Measurements from ENCODE around the gene CHD1. TPM values are rescaled to one million over a fixed set of nuclear protein-coding genes. Genes with fewer than 3 reads are reported as not detected.

Gene CHD1
- total RNA-seq, 1 donor from 2014 or later, result 83.0 TPM

DNA sequence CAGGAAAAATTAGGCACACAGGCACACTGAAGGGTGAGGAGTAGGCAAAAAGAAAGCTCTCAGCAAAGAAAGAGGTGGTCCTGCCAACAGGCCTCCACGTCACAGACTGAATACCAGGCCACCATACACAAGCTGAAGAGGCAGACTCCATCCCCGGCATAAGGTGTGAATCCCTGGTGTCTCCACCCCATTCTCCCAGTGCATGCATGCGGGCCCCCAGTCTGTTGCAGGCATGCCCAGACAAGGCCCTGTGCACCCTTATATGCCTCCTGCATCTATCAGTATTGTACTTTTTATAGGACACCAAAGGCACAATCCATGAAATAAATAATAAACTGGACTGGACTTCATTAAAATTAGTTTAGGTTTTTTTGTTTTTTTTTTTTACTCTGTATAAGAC is 82.3 kb downstream of the CHD1 start:
- Mint-ChIP-seq H3K27ac (no peak overlapping the region), H3K4me3 (no peak overlapping the region)

GRCh38 chr5:98845878-98846277 is 82.9 kb downstream of the CHD1 start:
- no peak overlapping the region for H3K27ac Mint-ChIP-seq
- no peak for DNase-seq (ENCODE audit: low spot score)
- intact Hi-C loops (cut with micrococcal nuclease), result no loop called here

More for the DNA sequence above, 82.3 kb downstream of the CHD1 start:
- intact Hi-C loops (cut with micrococcal nuclease), result no loop called here
- Mint-ChIP-seq H3K9me3 (peaks cover 8% of the 10 kb centered on the region), H3K27me3 (ENCODE audit: insufficient read depth) (no peaks in the 10 kb centered on the region), H3K4me1 (ENCODE audit: low read depth) (no peaks in the 10 kb centered on the region), H3K36me3 (ENCODE audit: low read depth) (no peaks in the 10 kb centered on the region)
- DNase-seq (ENCODE audit: low spot score), result no peak

GRCh38 chr5:98844865-98845264 is 83.9 kb downstream of the CHD1 start:
- DNase-seq (ENCODE audit: low spot score), result no peak
- Mint-ChIP-seq H3K27me3 (ENCODE audit: insufficient read depth) (no peaks in the 10 kb centered on the region), H3K4me3 (no peak overlapping the region), H3K36me3 (ENCODE audit: low read depth) (no peaks in the 10 kb centered on the region), H3K9me3 (peaks cover 8% of the 10 kb centered on the region), H3K4me1 (ENCODE audit: low read depth) (no peaks in the 10 kb centered on the region), H3K27ac (no peak overlapping the region)
- intact Hi-C loops (cut with micrococcal nuclease), result no loop called here

More at GRCh38 chr5:98845878-98846277, 82.9 kb downstream of the CHD1 start:
- no peaks in the 10 kb centered on the region for H3K4me1 Mint-ChIP-seq (ENCODE audit: low read depth)
- H3K4me3 Mint-ChIP-seq, result no peak overlapping the region
- no peaks in the 10 kb centered on the region for H3K27me3 Mint-ChIP-seq (ENCODE audit: insufficient read depth)
- H3K36me3 Mint-ChIP-seq (ENCODE audit: low read depth), result no peaks in the 10 kb centered on the region
- peaks cover 8% of the 10 kb centered on the region for H3K9me3 Mint-ChIP-seq

DNA sequence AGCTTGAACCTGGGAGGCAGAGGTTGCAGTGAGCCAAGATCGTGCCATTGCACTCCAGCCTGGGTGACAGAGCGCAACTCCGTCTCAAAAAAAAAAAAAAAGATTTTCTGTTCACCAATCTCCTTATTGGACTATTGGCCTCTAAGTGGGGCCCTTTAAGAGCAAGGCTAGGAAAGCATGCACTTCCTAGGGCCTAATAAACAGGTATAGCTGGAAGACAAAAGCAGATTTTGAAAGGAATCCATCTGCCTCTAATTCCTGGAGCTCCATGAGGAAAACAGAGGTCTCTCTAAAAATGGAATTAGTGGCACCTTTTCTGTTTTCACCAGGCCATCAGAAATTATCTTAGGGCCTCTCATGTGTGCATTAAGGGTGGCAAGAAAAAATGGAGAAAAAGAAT is 85.3 kb downstream of the CHD1 start:
- Mint-ChIP-seq H3K36me3 (ENCODE audit: low read depth) (no peaks in the 10 kb centered on the region), H3K9me3 (peaks cover 8% of the 10 kb centered on the region), H3K27me3 (ENCODE audit: insufficient read depth) (no peaks in the 10 kb centered on the region), H3K4me1 (ENCODE audit: low read depth) (no peaks in the 10 kb centered on the region), H3K4me3 (no peak overlapping the region), H3K27ac (no peak overlapping the region)
- no peak for DNase-seq (ENCODE audit: low spot score)
- intact Hi-C loops (cut with micrococcal nuclease), result no loop called here

GRCh38 chr5:98840946-98841345 is 87.9 kb downstream of the CHD1 start:
- Mint-ChIP-seq H3K27me3 (ENCODE audit: insufficient read depth) (no peaks in the 10 kb centered on the region), H3K4me3 (no peak overlapping the region)

GRCh38 chr5:98839469-98840383 is 89.1 kb downstream of the CHD1 start:
- Mint-ChIP-seq H3K4me3 (no peak overlapping the region), H3K27me3 (ENCODE audit: insufficient read depth) (no peaks in the 10 kb centered on the region), H3K27ac (no peak overlapping the region), H3K36me3 (ENCODE audit: low read depth) (no peaks in the 10 kb centered on the region), H3K9me3 (peaks cover 8% of the 10 kb centered on the region), H3K4me1 (ENCODE audit: low read depth) (no peaks in the 10 kb centered on the region)
- DNase-seq (ENCODE audit: low spot score), result no peak
- intact Hi-C loops (cut with micrococcal nuclease), result no loop called here

More at GRCh38 chr5:98840946-98841345, 87.9 kb downstream of the CHD1 start:
- H3K27ac Mint-ChIP-seq, result no peak overlapping the region
- no peaks in the 10 kb centered on the region for H3K36me3 Mint-ChIP-seq (ENCODE audit: low read depth)
- no peak for DNase-seq (ENCODE audit: low spot score)
- intact Hi-C loops (cut with micrococcal nuclease), result no loop called here
- H3K9me3 Mint-ChIP-seq, result peaks cover 8% of the 10 kb centered on the region
- no peaks in the 10 kb centered on the region for H3K4me1 Mint-ChIP-seq (ENCODE audit: low read depth)

DNA sequence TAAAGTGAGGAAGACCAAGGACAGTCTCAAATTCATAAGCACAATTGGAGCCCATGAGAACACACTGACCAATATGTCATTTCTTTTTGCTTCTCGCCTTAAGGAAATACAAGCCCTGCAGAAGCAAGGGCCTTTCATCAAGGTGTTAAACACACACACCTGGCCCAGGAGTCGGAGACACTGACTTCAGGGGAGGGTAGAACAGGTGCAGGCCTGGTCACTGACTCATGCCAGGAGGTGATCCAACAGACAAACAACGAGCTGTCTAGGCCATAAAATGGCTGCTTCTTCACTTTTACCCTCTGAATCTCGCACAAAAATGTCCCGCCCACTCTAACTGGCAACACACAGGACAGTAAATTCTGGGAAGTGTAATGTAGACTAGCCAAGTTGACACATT is 92.6 kb downstream of the CHD1 start:
- Mint-ChIP-seq H3K4me3 (no peak overlapping the region), H3K27me3 (ENCODE audit: insufficient read depth) (no peaks in the 10 kb centered on the region), H3K36me3 (ENCODE audit: low read depth) (no peaks in the 10 kb centered on the region), H3K27ac (no peak overlapping the region), H3K4me1 (ENCODE audit: low read depth) (no peaks in the 10 kb centered on the region), H3K9me3 (no peaks in the 10 kb centered on the region)
- DNase-seq (ENCODE audit: low spot score), result no peak
- intact Hi-C loops (cut with micrococcal nuclease), result no loop called here

DNA sequence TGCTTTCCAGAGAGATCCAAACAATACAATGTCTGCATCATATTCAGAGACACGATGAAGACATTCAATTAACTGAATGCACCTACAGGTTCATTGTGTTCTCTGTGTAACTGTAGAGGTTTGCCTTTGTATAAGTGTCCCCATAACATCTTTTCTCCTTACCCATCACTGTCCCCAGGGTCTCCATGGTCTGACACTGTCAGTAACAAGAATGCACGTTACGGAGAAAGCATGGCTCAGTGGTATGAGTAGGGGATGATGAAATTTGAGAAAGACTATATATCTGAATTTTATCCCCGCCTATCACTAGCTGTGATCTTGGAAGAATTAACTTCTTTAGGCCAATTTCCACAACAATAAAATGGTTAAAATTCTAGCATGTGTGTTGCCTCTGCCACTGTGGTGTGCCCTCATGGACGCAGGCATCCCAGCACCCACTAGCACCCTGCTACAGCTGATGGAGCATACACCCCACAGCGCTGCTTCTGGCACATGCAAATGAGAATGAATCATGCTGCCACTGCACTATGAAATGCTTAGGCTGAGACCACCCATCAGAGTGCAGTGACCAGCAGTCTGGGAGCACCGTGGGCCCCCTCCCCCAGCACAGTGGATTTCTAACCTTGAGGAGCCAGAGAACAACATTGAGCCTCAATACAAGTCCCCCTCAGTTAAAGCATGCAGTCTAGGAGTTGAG is 101.1 kb downstream of the CHD1 start:
- DNase-seq (ENCODE audit: low spot score), result no peak
- no peak overlapping the region for H3K27ac Mint-ChIP-seq
- peaks cover 2% of the 10 kb centered on the region for H3K27me3 Mint-ChIP-seq (ENCODE audit: insufficient read depth)
- intact Hi-C loops (cut with micrococcal nuclease), result no loop called here
- no peaks in the 10 kb centered on the region for H3K9me3 Mint-ChIP-seq
- no peaks in the 10 kb centered on the region for H3K36me3 Mint-ChIP-seq (ENCODE audit: low read depth)
- no peaks in the 10 kb centered on the region for H3K4me1 Mint-ChIP-seq (ENCODE audit: low read depth)
- H3K4me3 Mint-ChIP-seq, result no peak overlapping the region

GRCh38 chr5:98827161-98827560 is 101.6 kb downstream of the CHD1 start:
- Mint-ChIP-seq H3K27me3 (ENCODE audit: insufficient read depth) (peaks cover 2% of the 10 kb centered on the region), H3K4me3 (no peak overlapping the region), H3K4me1 (ENCODE audit: low read depth) (no peaks in the 10 kb centered on the region), H3K27ac (no peak overlapping the region), H3K36me3 (ENCODE audit: low read depth) (no peaks in the 10 kb centered on the region), H3K9me3 (no peaks in the 10 kb centered on the region)
- DNase-seq (ENCODE audit: low spot score), result no peak
- intact Hi-C loops (cut with micrococcal nuclease), result no loop called here

DNA sequence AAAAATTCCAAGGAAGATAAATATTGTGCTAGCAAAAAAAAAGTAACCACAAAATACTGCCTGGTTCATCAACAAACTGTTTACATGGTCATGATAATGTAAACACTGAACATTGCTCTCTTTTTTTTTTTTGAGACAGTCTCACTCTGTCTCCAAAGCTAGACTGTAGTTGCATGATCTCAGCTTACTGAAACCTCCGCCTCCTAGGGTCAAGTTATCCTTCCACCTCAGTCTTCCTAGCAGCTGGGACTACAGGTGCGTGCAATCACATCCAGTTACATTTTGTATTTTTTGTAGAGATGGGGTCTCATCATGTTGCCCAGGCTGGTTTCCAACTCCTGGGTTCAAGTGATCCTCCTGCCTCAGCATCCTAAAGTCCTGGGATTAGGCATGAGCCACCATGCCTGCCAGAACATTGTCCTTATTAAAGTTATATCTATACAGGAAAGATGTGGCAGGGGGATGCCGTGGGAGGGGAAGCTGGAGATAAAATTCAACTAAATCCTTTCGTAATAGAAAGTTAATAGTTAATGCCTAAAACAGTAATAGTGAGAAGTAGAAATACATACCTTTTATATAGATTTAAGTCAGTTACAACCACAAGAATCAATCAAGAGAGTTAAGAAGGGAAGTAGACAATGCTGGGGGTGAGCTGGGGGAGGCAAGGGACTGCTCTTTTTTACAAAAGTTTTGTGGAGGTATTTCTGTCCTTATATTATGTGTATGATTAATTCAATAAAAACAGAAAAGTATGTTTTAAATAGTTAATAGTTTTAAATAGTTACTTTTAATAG is 103.0 kb downstream of the CHD1 start:
- no peak overlapping the region for H3K27ac Mint-ChIP-seq
- intact Hi-C loops (cut with micrococcal nuclease), result no loop called here
- H3K36me3 Mint-ChIP-seq (ENCODE audit: low read depth), result no peaks in the 10 kb centered on the region
- no peak overlapping the region for H3K4me3 Mint-ChIP-seq
- no peaks in the 10 kb centered on the region for H3K4me1 Mint-ChIP-seq (ENCODE audit: low read depth)
- peaks cover 7% of the 10 kb centered on the region for H3K9me3 Mint-ChIP-seq
- no peak for DNase-seq (ENCODE audit: low spot score)
- peaks cover 2% of the 10 kb centered on the region for H3K27me3 Mint-ChIP-seq (ENCODE audit: insufficient read depth)

DNA sequence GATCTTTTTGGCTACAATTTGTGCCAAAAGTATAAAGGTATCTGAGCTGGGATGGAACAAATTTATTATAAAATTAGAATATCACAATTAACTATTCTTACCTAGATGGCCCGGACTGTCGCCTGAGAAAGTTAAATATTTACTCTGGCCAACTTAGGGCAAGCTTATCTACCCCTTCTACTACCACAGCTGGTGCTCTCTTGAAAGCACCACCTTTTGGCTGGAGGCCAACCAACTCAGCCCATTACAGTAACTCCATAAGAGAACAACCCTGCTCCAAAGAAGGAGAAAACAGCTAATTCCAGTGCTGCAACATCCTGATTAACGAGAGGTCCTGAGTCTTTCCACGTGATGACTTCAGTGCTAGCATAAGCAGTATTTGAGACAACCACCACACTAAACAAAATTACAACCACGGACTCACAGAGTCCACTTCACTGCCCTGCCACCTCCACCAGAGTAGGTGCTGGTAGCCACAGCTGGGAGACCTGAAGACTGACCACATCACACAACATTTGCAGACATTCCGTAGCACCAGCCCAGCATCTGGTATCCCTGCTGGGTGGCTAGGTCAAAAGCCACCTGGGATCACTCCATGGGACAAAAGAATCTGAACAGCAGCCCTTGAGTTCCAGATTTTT is 112.1 kb downstream of the CHD1 start:
- Mint-ChIP-seq H3K36me3 (ENCODE audit: low read depth) (no peaks in the 10 kb centered on the region), H3K4me3 (no peak overlapping the region), H3K27ac (no peak overlapping the region), H3K4me1 (ENCODE audit: low read depth) (no peaks in the 10 kb centered on the region), H3K27me3 (ENCODE audit: insufficient read depth) (peaks cover 9% of the 10 kb centered on the region), H3K9me3 (peaks cover 16% of the 10 kb centered on the region)
- no peak for DNase-seq (ENCODE audit: low spot score)
- intact Hi-C loops (cut with micrococcal nuclease), result no loop called here

DNA sequence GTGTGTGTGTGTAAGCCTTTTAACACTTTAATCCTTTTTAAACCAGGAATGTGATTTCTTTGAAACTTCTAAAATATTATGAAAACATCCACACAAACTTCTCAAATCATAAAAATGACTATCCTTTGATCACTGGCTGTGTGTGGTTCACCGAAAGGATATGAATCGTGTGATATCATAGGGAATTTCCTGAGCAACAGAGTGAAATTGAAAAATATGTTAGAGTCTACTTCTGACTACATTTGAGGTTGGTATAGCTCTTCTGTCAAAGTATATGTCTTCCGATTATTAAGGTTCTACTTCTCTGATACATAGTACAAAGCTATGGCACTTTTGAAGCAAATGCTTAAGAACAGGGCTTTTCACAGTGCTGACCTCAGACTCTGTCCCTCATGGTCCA is 115.1 kb downstream of the CHD1 start:
- no peak for DNase-seq (ENCODE audit: low spot score)
- Mint-ChIP-seq H3K36me3 (ENCODE audit: low read depth) (no peaks in the 10 kb centered on the region), H3K4me3 (no peak overlapping the region), H3K27ac (no peak overlapping the region), H3K9me3 (peaks cover 6% of the 10 kb centered on the region), H3K4me1 (ENCODE audit: low read depth) (no peaks in the 10 kb centered on the region), H3K27me3 (ENCODE audit: insufficient read depth) (peaks cover 9% of the 10 kb centered on the region)
- intact Hi-C loops (cut with micrococcal nuclease), result no loop called here

Data from activated T-helper 1 cell treated with anti-CD3 and anti-CD28 coated beads, Interleukin-12 subunit alpha, Interleukin-12 subunit beta, Interleukin-2, Interleukin-4 antibody, amounts not matched to agents 30 ng/mL and 10 ng/mL and 1 ng/mL, durations not matched to agents 14 hours and 24 hours and 36 hours (primary cell).